GM10248 (cell line): ENCODE results near the gene DGCR8.

ENCODE experiments used
- CTCF ChIA-PET: fragments of 300-600 bp; sonication (Branson Sonifier 250); formaldehyde crosslinking; extraction: SDS; loops from one replicate; lab custom pipeline; 2021; ENCODE audit warnings: antibody characterized with exemption; lab: Yijun Ruan, JAX
- POLR2A ChIA-PET: fragments of 350-650 bp; sonication (Branson Sonifier 250); formaldehyde crosslinking; extraction: SDS; loops from one replicate; lab custom pipeline; 2020; ENCODE audit warnings: antibody characterized with exemption; lab: Yijun Ruan, JAX
- DNase-seq: peaks from one replicate; pipeline ENCODE4 v3.0.0; 2012; ENCODE audit errors: extremely low spot score
- CTCF ChIP-seq: IDR thresholded peaks from 2 replicates; pipeline ENCODE4 v1.5.1; 2012; ENCODE audit warnings: mild to moderate bottlenecking, low read depth; ENCODE audit errors: extremely low read depth, missing control alignments, control extremely low read depth

DGCR8 gene

DNA sequence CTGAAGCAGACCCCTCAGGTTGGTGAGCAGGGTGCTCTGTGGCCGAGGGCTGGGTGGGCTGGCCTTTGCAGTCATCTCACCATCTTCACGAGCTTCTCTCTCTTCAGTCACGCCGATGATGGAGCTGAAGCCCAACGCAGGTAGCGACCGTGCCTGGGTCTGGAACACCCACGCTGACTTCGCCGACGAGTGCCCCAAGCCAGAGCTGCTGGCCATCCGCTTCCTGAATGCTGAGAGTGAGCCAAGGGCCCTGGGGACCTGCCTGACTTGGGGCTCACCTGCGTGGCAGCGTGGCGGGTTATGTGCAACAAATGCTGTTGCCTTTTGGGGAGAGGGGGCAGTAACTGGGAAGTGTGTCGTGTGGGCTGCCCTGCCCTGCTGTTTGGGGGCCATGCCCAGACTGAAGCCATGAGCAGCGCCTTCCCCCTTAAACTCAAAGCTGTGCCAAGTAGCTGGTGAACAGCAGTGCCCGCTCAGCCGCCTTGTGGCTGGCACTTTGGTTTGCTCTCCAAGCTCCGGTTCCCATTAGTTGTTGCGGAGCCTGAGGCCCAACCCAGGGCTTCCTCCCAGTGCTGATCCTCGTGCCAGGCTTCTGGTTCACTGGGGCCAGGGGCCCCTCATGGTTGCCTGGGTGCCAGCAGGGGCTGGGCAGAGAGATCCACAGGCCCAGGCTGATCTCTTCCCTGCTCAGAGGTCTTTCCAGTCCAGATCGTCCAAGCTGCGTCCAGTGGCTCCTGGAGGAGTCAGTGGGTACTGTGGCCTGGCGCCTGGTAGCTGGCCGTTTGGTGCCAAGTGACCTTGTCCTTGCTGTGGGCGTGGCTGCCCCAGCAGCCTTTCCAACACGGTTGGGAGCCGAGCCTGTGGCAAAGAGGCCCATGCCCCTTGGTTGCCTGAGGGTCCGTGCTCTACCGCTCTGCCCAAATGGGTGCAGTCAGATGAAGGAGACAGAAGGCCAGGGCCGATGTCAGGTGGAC, 45.4 kb downstream of the DGCR8 start:
- ChIA-PET POLR2A (interaction anchor here (0.6 kb wide), 3 partner anchors 303 to 1450 kb away, joined by 3 to 7 read pairs (median 3); no protein-coding TSS in a partner anchor), CTCF (no interaction called here)
- DNase-seq: no peak
- TF ChIP-seq CTCF: no peak

- ChIA-PET CTCF (no interaction called here), POLR2A (interaction anchor here (0.6 kb wide), 1 partner anchor 302 kb away, joined by 3 read pairs; no protein-coding TSS in a partner anchor)
- no peak for DNase-seq
- no peak for TF ChIP-seq CTCF
These were observed 46.4 kb downstream of the DGCR8 start for GRCh38 chr22:20126284-20127029.

GRCh38 chr22:20127318-20127868, 47.4 kb downstream of the DGCR8 start:
- ChIA-PET CTCF (interaction anchor here (2.8 kb wide), 1 partner anchor 157 kb away, joined by 19 read pairs; no protein-coding TSS in a partner anchor), POLR2A (interaction anchor here (0.8 kb wide), 1 partner anchor 10 kb away, joined by 3 read pairs; the partner anchor contains the start of gene TRMT2A)
- TF ChIP-seq CTCF: no peak
- DNase-seq: no peak

DNA sequence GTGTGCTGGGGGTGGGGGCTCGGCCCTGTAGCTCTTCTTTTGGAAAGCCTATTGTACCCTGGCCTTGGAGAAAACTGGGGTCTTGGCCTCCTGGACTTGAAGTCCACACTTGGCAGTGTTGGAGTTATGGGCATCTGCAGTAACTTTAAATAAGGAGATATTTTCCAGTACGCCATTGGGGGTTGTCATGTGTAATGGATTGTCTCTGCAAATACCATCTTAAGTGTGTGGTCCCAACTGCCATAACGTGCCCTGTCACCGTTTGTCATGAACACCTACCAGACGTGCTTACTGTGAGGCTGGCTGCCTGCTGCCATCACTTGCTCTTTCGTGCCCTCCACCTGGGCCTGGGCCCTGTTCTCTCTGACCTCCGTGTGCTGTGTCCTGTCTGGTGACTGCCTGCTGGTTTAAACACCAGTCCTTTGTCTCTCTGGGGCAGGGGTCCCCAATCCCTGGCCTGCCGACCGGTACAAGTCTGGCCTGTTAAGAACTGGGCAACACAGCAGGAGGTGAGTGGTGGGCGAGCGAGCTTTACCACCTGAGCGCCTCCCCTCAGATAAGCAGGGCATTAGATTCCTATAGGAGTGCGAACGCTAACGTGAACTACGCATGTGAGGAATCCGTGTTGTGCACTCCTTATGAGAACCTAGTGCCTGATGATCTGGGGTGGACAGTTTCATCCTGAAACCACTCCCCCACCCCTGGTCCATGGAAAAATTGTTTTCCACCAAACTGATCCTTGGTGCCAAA, 48.0 kb downstream of the DGCR8 start:
- no peak for TF ChIP-seq CTCF
- no peak for DNase-seq
- CTCF ChIA-PET: interaction anchor here (2.8 kb wide), 1 partner anchor 158 kb away, joined by 19 read pairs; no protein-coding TSS in a partner anchor
- POLR2A ChIA-PET: interaction anchor here (0.8 kb wide), 1 partner anchor 11 kb away, joined by 3 read pairs; the partner anchor contains the start of gene TRMT2A

- DNase-seq: no peak
- CTCF ChIA-PET: interaction anchor here (1.2 to 2.8 kb wide), 7 partner anchors 8 to 160 kb away, joined by 3 to 19 read pairs (median 5); partner anchors contain the start of gene TRMT2A
- no peak for TF ChIP-seq CTCF
- POLR2A ChIA-PET: no interaction called here
These were observed 48.5 kb downstream of the DGCR8 start for GRCh38 chr22:20128619-20128901.
